ENCODE measurements around the gene RBKS. TPM values are rescaled to one million over a fixed set of nuclear protein-coding genes. Genes with fewer than 3 reads are reported as not detected.

The RBKS gene
- total RNA-seq, 2 donors from 2014 or later: 1.0 to 7.6 TPM

- 71 to 74% methylated on average over 4 of the region's 4 CpGs for WGBS, 2 donors
- intact Hi-C loops (cut with DNase I): no loop called here
- no peak for ATAC-seq
- H3K36me3 ChIP-seq (replicated peaks in 1 of 2; ENCODE audit: insufficient read depth in 1 of 2, low read depth in 2 of 2): no peaks in the 10 kb centered on the region
- TF ChIP-seq CTCF (IDR thresholded peaks at IDR 0.05) (no peak), POLR2A (IDR thresholded peaks at IDR 0.05) (no peak)
- H3K27me3 ChIP-seq: no peaks in the 10 kb centered on the region
- DNase-seq: no peak
- no peak overlapping the region for H3K4me3 ChIP-seq
- H3K4me1 ChIP-seq: no peaks in the 10 kb centered on the region
- H3K9me3 ChIP-seq: no peaks in the 10 kb centered on the region
- no peak overlapping the region for H3K27ac ChIP-seq
These were observed 45.3 kb downstream of the RBKS start for GRCh38 chr2:27844821-27845255.

GRCh38 chr2:27843992-27844391 lies 46.2 kb downstream of the RBKS start:
- H3K4me1 ChIP-seq: no peaks in the 10 kb centered on the region
- no peak for TF ChIP-seq CTCF (IDR thresholded peaks at IDR 0.05)
- TF ChIP-seq POLR2A (IDR thresholded peaks at IDR 0.05): no peak
- H3K27ac ChIP-seq: no peak overlapping the region
- ATAC-seq (no peak), DNase-seq (no peak)
- no peak overlapping the region for H3K4me3 ChIP-seq
- 96 to 98% methylated on average over 7 of the region's 7 CpGs for WGBS, 2 donors
- H3K27me3 ChIP-seq: no peaks in the 10 kb centered on the region
- intact Hi-C loops (cut with DNase I): no loop called here
- no peaks in the 10 kb centered on the region for H3K9me3 ChIP-seq
- H3K36me3 ChIP-seq (replicated peaks in 1 of 2; ENCODE audit: insufficient read depth in 1 of 2, low read depth in 2 of 2): no peaks in the 10 kb centered on the region

GRCh38 chr2:27842894-27843293 lies 47.3 kb downstream of the RBKS start:
- no peak for TF ChIP-seq POLR2A (IDR thresholded peaks at IDR 0.05)
- TF ChIP-seq CTCF (IDR thresholded peaks at IDR 0.05): no peak
- 88 to 92% methylated on average over 5 of the region's 5 CpGs for WGBS, 2 donors

GRCh38 chr2:27839022-27839618 lies 51.1 kb downstream of the RBKS start:
- no peak overlapping the region for H3K27ac ChIP-seq
- H3K36me3 ChIP-seq (replicated peaks in 1 of 2; ENCODE audit: insufficient read depth in 1 of 2, low read depth in 2 of 2): no peaks in the 10 kb centered on the region
- H3K4me1 ChIP-seq: no peaks in the 10 kb centered on the region
- H3K9me3 ChIP-seq: no peaks in the 10 kb centered on the region
- H3K27me3 ChIP-seq: no peaks in the 10 kb centered on the region
- ATAC-seq (no peak), DNase-seq (no peak)
- TF ChIP-seq POLR2A (IDR thresholded peaks at IDR 0.05) (no peak), CTCF (IDR thresholded peaks at IDR 0.05) (no peak)
- intact Hi-C loops (cut with DNase I): no loop called here
- WGBS, 2 donors: 52 to 83% methylated on average over 3 of the region's 3 CpGs
- no peak overlapping the region for H3K4me3 ChIP-seq

More at GRCh38 chr2:27842894-27843293, 47.3 kb downstream of the RBKS start:
- H3K36me3 ChIP-seq (replicated peaks in 1 of 2; ENCODE audit: insufficient read depth in 1 of 2, low read depth in 2 of 2): no peaks in the 10 kb centered on the region
- H3K9me3 ChIP-seq: no peaks in the 10 kb centered on the region
- intact Hi-C loops (cut with DNase I): no loop called here
- ATAC-seq (no peak), DNase-seq (no peak)
- no peaks in the 10 kb centered on the region for H3K4me1 ChIP-seq
- no peaks in the 10 kb centered on the region for H3K27me3 ChIP-seq
- H3K27ac ChIP-seq: no peak overlapping the region
- no peak overlapping the region for H3K4me3 ChIP-seq

GRCh38 chr2:27838502-27838901 lies 51.7 kb downstream of the RBKS start:
- Histone ChIP-seq H3K4me1 (no peaks in the 10 kb centered on the region), H3K27me3 (no peaks in the 10 kb centered on the region), H3K36me3 (replicated peaks in 1 of 2; ENCODE audit: insufficient read depth in 1 of 2, low read depth in 2 of 2) (no peaks in the 10 kb centered on the region), H3K27ac (no peak overlapping the region), H3K4me3 (no peak overlapping the region), H3K9me3 (no peaks in the 10 kb centered on the region)
- TF ChIP-seq POLR2A (IDR thresholded peaks at IDR 0.05): no peak
- TF ChIP-seq CTCF (IDR thresholded peaks at IDR 0.05): no peak
- ATAC-seq (no peak), DNase-seq (no peak)
- intact Hi-C loops (cut with DNase I): no loop called here
